Activated naive CD4-positive, alpha-beta T cell treated with anti-CD3 and anti-CD28 coated beads for 36 hours (primary cell): ENCODE data around the gene SNCAIP. TPM values are rescaled to one million over a fixed set of nuclear protein-coding genes. Genes with fewer than 3 reads are reported as not detected.
"Not testable (repeated sequence)": the region's sequence is repeated elsewhere in the genome, so short reads cannot be mapped to it uniquely, and the experiment has no call there.

Experiments
- CTCF ChIA-PET: fragments of 350-600 bp; sonication (Branson Sonifier 250); formaldehyde crosslinking; loops from one replicate; lab custom pipeline; 2021; ENCODE audit warnings: antibody characterized with exemption; lab: Charles Lee
- DNase-seq: peaks from one replicate; pipeline ENCODE4 v3.0.0-alpha.2; 2020
- H3K27ac Mint-ChIP-seq: one replicate; pipeline ENCODE4 v1.8.0; 2021; ENCODE audit warnings: mild to moderate bottlenecking, mixed read lengths
- H3K27me3 Mint-ChIP-seq: one replicate; pipeline ENCODE4 v1.8.0; 2021; ENCODE audit warnings: low read depth, mixed read lengths
- H3K36me3 Mint-ChIP-seq: one replicate; pipeline ENCODE4 v1.8.0; 2021; ENCODE audit warnings: low read depth, mixed read lengths
- H3K4me1 Mint-ChIP-seq: one replicate; pipeline ENCODE4 v1.8.0; 2021; ENCODE audit warnings: low read depth, mixed read lengths
- H3K4me3 Mint-ChIP-seq: one replicate; pipeline ENCODE4 v1.8.0; 2021; ENCODE audit warnings: mild to moderate bottlenecking, moderate library complexity, mixed read lengths
- H3K9me3 Mint-ChIP-seq: one replicate; pipeline ENCODE4 v1.8.0; 2021; ENCODE audit warnings: mixed read lengths
- intact Hi-C: fragments of 100-400 bp; cut with micrococcal nuclease; formaldehyde crosslinking; loops from one replicate; pipeline ENCODE4 v1.15.1; 2023
- total RNA-seq, 2 experiments: library from RNA; stranded (reverse); gene quantifications; one replicate each; pipeline ENCODE4 v1.2.3, GENCODE V29; 2021

The SNCAIP gene
- total RNA-seq, 2 experiments from 2014 or later: not detected

DNA sequence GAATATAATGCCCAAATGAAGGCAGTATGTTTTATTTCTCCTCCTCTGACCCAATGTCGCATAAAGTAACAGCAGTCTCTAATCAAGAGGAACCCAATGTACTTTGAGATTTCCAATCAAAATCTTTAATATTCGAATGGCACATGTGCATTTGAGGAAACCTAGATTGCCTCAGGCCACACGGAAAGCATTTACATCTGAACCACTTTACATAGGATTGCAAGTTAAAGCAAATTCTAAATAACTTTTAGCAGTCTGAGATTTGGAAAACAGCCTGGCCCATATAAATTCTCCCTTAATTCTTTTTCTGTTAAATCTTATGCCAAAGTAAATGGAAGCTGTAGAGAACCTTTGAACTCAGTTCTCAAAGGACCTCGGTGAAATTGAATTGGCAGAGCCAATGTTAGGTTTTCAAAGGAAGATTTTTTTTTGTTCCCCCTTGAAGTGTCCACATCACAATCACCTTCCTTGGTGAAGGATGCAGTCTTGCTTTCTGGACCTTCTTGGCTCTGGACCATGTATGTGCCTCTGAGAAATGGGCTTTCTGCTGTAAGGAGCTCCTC, 57.3 kb downstream of the SNCAIP start:
- Mint-ChIP-seq H3K9me3 (no peaks in the 10 kb centered on the region), H3K27me3 (peaks cover 3% of the 10 kb centered on the region), H3K4me3 (no peak overlapping the region), H3K36me3 (no peaks in the 10 kb centered on the region), H3K27ac (no peak overlapping the region), H3K4me1 (no peaks in the 10 kb centered on the region)
- intact Hi-C loops: no loop called here
- DNase-seq: no peak
- CTCF ChIA-PET: no interaction called here

- Mint-ChIP-seq H3K4me3 (no peak overlapping the region), H3K27ac (no peak overlapping the region)
- CTCF ChIA-PET: interaction anchor here (0.6 kb wide), 1 partner anchor 502 kb away, joined by 3 read pairs; no protein-coding TSS in a partner anchor
These were observed 59.6 kb downstream of the SNCAIP start for GRCh38 chr5:122371511-122372151.

GRCh38 chr5:122374110-122374509, 62.1 kb downstream of the SNCAIP start:
- H3K27me3 Mint-ChIP-seq: no peaks in the 10 kb centered on the region
- H3K4me1 Mint-ChIP-seq: no peaks in the 10 kb centered on the region
- H3K4me3 Mint-ChIP-seq: no peak overlapping the region
- H3K36me3 Mint-ChIP-seq: no peaks in the 10 kb centered on the region
- CTCF ChIA-PET: no interaction called here
- intact Hi-C loops: no loop called here
- H3K27ac Mint-ChIP-seq: no peak overlapping the region
- H3K9me3 Mint-ChIP-seq: no peaks in the 10 kb centered on the region
- no peak for DNase-seq

More at GRCh38 chr5:122371511-122372151, 59.6 kb downstream of the SNCAIP start:
- no peak for DNase-seq
- no peaks in the 10 kb centered on the region for H3K36me3 Mint-ChIP-seq
- H3K27me3 Mint-ChIP-seq: no peaks in the 10 kb centered on the region
- no peaks in the 10 kb centered on the region for H3K9me3 Mint-ChIP-seq
- intact Hi-C loops: no loop called here
- H3K4me1 Mint-ChIP-seq: no peaks in the 10 kb centered on the region

DNA sequence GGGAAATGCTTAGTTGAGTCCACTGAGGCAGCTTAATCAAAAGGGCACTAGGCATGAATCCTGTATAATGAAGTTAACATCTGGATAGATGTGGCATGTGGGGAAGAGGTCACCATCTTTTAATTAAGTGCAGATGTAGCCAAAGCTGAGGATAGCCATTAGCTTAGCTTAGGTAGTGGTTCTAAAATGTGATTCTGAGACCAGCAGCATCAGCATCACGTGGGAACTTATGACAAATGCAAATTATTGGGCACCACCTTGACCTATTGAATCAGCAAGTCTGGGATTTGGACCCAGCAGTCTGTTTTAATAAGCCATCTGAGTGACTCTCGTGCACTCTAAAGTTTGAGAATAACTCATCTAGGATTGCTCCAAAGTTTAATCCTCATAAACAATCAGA, 63.8 kb downstream of the SNCAIP start:
- Mint-ChIP-seq H3K27ac (no peak overlapping the region), H3K4me3 (no peak overlapping the region), H3K27me3 (no peaks in the 10 kb centered on the region), H3K36me3 (no peaks in the 10 kb centered on the region), H3K9me3 (no peaks in the 10 kb centered on the region), H3K4me1 (no peaks in the 10 kb centered on the region)
- CTCF ChIA-PET: no interaction called here
- DNase-seq: no peak
- intact Hi-C loops: no loop called here

GRCh38 chr5:122376250-122376649, 64.2 kb downstream of the SNCAIP start:
- no peak overlapping the region for H3K4me3 Mint-ChIP-seq
- CTCF ChIA-PET: no interaction called here
- H3K36me3 Mint-ChIP-seq: no peaks in the 10 kb centered on the region
- no peaks in the 10 kb centered on the region for H3K4me1 Mint-ChIP-seq
- H3K27me3 Mint-ChIP-seq: no peaks in the 10 kb centered on the region
- intact Hi-C loops: no loop called here
- H3K9me3 Mint-ChIP-seq: no peaks in the 10 kb centered on the region
- DNase-seq: no peak
- no peak overlapping the region for H3K27ac Mint-ChIP-seq

- Mint-ChIP-seq H3K9me3 (no peaks in the 10 kb centered on the region), H3K36me3 (no peaks in the 10 kb centered on the region), H3K4me3 (no peak overlapping the region), H3K27me3 (no peaks in the 10 kb centered on the region), H3K27ac (no peak overlapping the region), H3K4me1 (no peaks in the 10 kb centered on the region)
- CTCF ChIA-PET: no interaction called here
- intact Hi-C loops: no loop called here
- DNase-seq: no peak
These were observed 65.0 kb downstream of the SNCAIP start for GRCh38 chr5:122377026-122377425.

- H3K36me3 Mint-ChIP-seq, H3K4me1 Mint-ChIP-seq, intact Hi-C loops, H3K27ac Mint-ChIP-seq, DNase-seq, H3K9me3 Mint-ChIP-seq, H3K27me3 Mint-ChIP-seq, H3K4me3 Mint-ChIP-seq, CTCF ChIA-PET: not testable (repeated sequence)
These were observed 70.9 kb downstream of the SNCAIP start for GRCh38 chr5:122382938-122383337.

GRCh38 chr5:122384739-122385235, 72.8 kb downstream of the SNCAIP start:
- Mint-ChIP-seq H3K36me3 (no peaks in the 10 kb centered on the region), H3K4me3 (no peak overlapping the region), H3K4me1 (no peaks in the 10 kb centered on the region), H3K9me3 (no peaks in the 10 kb centered on the region), H3K27ac (no peak overlapping the region), H3K27me3 (peaks cover 3% of the 10 kb centered on the region)
- intact Hi-C loops: no loop called here
- DNase-seq: no peak
- CTCF ChIA-PET: interaction anchor here (0.6 kb wide), 1 partner anchor 223 kb away, joined by 4 read pairs; no protein-coding TSS in a partner anchor

- Mint-ChIP-seq H3K9me3 (no peaks in the 10 kb centered on the region), H3K27ac (no peak overlapping the region), H3K4me3 (no peak overlapping the region), H3K27me3 (peaks cover 3% of the 10 kb centered on the region), H3K36me3 (no peaks in the 10 kb centered on the region), H3K4me1 (no peaks in the 10 kb centered on the region)
- CTCF ChIA-PET: interaction anchor here (0.6 kb wide), 1 partner anchor 222 kb away, joined by 4 read pairs; no protein-coding TSS in a partner anchor
- DNase-seq: no peak
- intact Hi-C loops: no loop called here
These were observed 73.2 kb downstream of the SNCAIP start for GRCh38 chr5:122385286-122385685.

GRCh38 chr5:122385808-122386207, 73.8 kb downstream of the SNCAIP start:
- intact Hi-C loops: no loop called here

GRCh38 chr5:122390154-122390553, 78.1 kb downstream of the SNCAIP start:
- no peak for DNase-seq
- intact Hi-C loops: no loop called here
- Mint-ChIP-seq H3K9me3 (no peaks in the 10 kb centered on the region), H3K36me3 (no peaks in the 10 kb centered on the region), H3K4me3 (no peak overlapping the region), H3K27ac (no peak overlapping the region), H3K27me3 (no peaks in the 10 kb centered on the region), H3K4me1 (no peaks in the 10 kb centered on the region)
- CTCF ChIA-PET: no interaction called here

More at GRCh38 chr5:122385808-122386207, 73.8 kb downstream of the SNCAIP start:
- Mint-ChIP-seq H3K9me3 (no peaks in the 10 kb centered on the region), H3K4me3 (no peak overlapping the region), H3K36me3 (no peaks in the 10 kb centered on the region), H3K27ac (no peak overlapping the region), H3K27me3 (peaks cover 3% of the 10 kb centered on the region), H3K4me1 (no peaks in the 10 kb centered on the region)
- DNase-seq: no peak
- CTCF ChIA-PET: no interaction called here

GRCh38 chr5:122390694-122391093, 78.7 kb downstream of the SNCAIP start:
- intact Hi-C loops: no loop called here

DNA sequence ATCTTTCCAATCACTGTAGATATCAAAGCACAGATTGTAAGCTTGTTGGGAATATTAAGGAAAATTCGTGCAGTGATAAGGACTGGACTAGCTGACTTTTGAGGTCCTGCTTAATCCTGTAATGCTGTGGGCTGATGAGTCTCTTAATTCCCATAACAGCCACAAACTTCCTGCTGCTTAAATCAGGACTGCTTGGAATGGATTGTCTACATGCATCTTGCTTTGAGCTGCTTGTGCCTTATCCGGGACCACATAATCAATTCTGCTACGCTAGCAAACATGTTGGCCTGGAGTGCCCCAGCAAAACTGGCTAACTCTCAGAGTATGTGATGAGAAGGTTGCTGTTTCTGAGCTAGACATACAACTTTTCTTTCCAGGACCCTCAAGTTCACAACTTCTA, 79.6 kb downstream of the SNCAIP start:
- Mint-ChIP-seq H3K4me3 (no peak overlapping the region), H3K9me3 (no peaks in the 10 kb centered on the region), H3K36me3 (no peaks in the 10 kb centered on the region), H3K27ac (no peak overlapping the region), H3K27me3 (no peaks in the 10 kb centered on the region), H3K4me1 (no peaks in the 10 kb centered on the region)
- CTCF ChIA-PET: no interaction called here
- DNase-seq: no peak
- intact Hi-C loops: no loop called here

More at GRCh38 chr5:122390694-122391093, 78.7 kb downstream of the SNCAIP start:
- Mint-ChIP-seq H3K36me3 (no peaks in the 10 kb centered on the region), H3K27ac (no peak overlapping the region), H3K4me3 (no peak overlapping the region), H3K9me3 (no peaks in the 10 kb centered on the region), H3K4me1 (no peaks in the 10 kb centered on the region), H3K27me3 (no peaks in the 10 kb centered on the region)
- CTCF ChIA-PET: no interaction called here
- no peak for DNase-seq
